GM23338 (cell line): ENCODE data around the gene ABHD17B. TPM values are rescaled to one million over a fixed set of nuclear protein-coding genes. Genes with fewer than 3 reads are reported as not detected.

Experiments used
- ATAC-seq: fragments of 200-7000 bp; cut with Tn5 transposase; 3 replicates; pipeline ENCODE4 v1.9.1; 2020
- DNase-seq: peaks from one replicate; pipeline ENCODE4 v3.0.0-alpha.2; 2015; ENCODE audit warnings: low spot score
- H2AFZ ChIP-seq: fragments of 200-600 bp; sonication (generic); 2 replicates; pipeline ENCODE4 v1.8.0; 2016; ENCODE audit warnings: antibody characterized with exemption, mild to moderate bottlenecking, moderate library complexity
- H3F3A ChIP-seq: fragments of 200-600 bp; sonication (generic); replicated peaks from 2 replicates; pipeline ENCODE4 v1.8.0; 2017; ENCODE audit warnings: antibody characterized with exemption, mixed run types, low read depth
- H3K27ac ChIP-seq: fragments of 200-600 bp; sonication (generic); 2 replicates; pipeline ENCODE4 v1.6.1; 2016; ENCODE audit warnings: low read depth
- H3K27me3 ChIP-seq: fragments of 200-600 bp; sonication (generic); 2 replicates; pipeline ENCODE4 v1.8.0; 2016; ENCODE audit warnings: mild to moderate bottlenecking, mixed run types, moderate library complexity; ENCODE audit not compliant: insufficient read depth
- H3K36me3 ChIP-seq: fragments of 200-600 bp; sonication (generic); 2 replicates; pipeline ENCODE4 v1.8.0; 2016; ENCODE audit warnings: mild to moderate bottlenecking; ENCODE audit not compliant: insufficient read depth
- H3K4me1 ChIP-seq: fragments of 200-600 bp; sonication (generic); 2 replicates; pipeline ENCODE4 v1.8.0; 2016; ENCODE audit warnings: mild to moderate bottlenecking, moderate library complexity; ENCODE audit not compliant: insufficient read depth
- H3K4me2 ChIP-seq: fragments of 200-600 bp; sonication (generic); 2 replicates; pipeline ENCODE4 v1.7.1; 2017; ENCODE audit warnings: mixed run types
- H3K4me3 ChIP-seq: fragments of 200-600 bp; sonication (generic); 2 replicates; pipeline ENCODE4 v1.6.1; 2016; ENCODE audit warnings: mixed run types
- H3K79me2 ChIP-seq: fragments of 200-600 bp; sonication (generic); replicated peaks from 2 replicates; pipeline ENCODE4 v1.8.0; 2017; ENCODE audit warnings: mild to moderate bottlenecking; ENCODE audit not compliant: insufficient read depth
- H3K9me2 ChIP-seq: fragments of 200-600 bp; sonication (generic); 2 replicates; pipeline ENCODE4 v1.8.0; 2017; ENCODE audit not compliant: insufficient read depth
- H4K20me1 ChIP-seq: fragments of 200-600 bp; sonication (generic); replicated peaks from 2 replicates; pipeline ENCODE4 v1.8.0; 2017; ENCODE audit warnings: mild to moderate bottlenecking; ENCODE audit not compliant: insufficient read depth
- H3K27ac Mint-ChIP-seq: 2 replicates; pipeline ENCODE4 v1.8.0; 2020; ENCODE audit warnings: inconsistent platforms, mild to moderate bottlenecking, moderate library complexity, mixed read lengths
- H3K27me3 Mint-ChIP-seq: 3 replicates; pipeline ENCODE4 v1.8.0; 2022; ENCODE audit warnings: low read depth, mild to moderate bottlenecking, moderate library complexity, mixed read lengths, inconsistent platforms; ENCODE audit not compliant: insufficient read depth, poor library complexity
- H3K36me3 Mint-ChIP-seq: 3 replicates; pipeline ENCODE4 v1.8.0; 2021; ENCODE audit warnings: low read depth, mild to moderate bottlenecking, inconsistent platforms, moderate library complexity, mixed read lengths
- H3K4me1 Mint-ChIP-seq: 3 replicates; pipeline ENCODE4 v1.8.0; 2020; ENCODE audit warnings: mild to moderate bottlenecking, inconsistent platforms, mixed read lengths
- H3K4me3 Mint-ChIP-seq: 3 replicates; pipeline ENCODE4 v1.8.0; 2021; ENCODE audit warnings: moderate library complexity, mild to moderate bottlenecking, inconsistent platforms, mixed read lengths
- H3K9me3 Mint-ChIP-seq: 3 replicates; pipeline ENCODE4 v1.8.0; 2020; ENCODE audit warnings: moderate library complexity, mild to moderate bottlenecking, inconsistent platforms, mixed read lengths
- CREB1 ChIP-seq: fragments of 250-450 bp; sonication (Bioruptor Pico); IDR thresholded peaks from 2 replicates; pipeline ENCODE4 v1.5.0; 2020; ENCODE audit warnings: low read depth, mild to moderate bottlenecking, moderate library complexity
- EZH2 ChIP-seq: fragments of 200-600 bp; sonication (generic); IDR thresholded peaks from one replicate; pipeline ENCODE4 v1.8.0; 2017; ENCODE audit warnings: antibody characterized with exemption, mild to moderate bottlenecking, low read depth; ENCODE audit not compliant: unreplicated experiment
- JUNB ChIP-seq: IDR thresholded peaks from one replicate; pipeline ENCODE4 v1.6.1; 2016; ENCODE audit warnings: antibody characterized with exemption; ENCODE audit not compliant: unreplicated experiment
- NANOG ChIP-seq: IDR thresholded peaks from 2 replicates; pipeline ENCODE4 v1.6.1; 2016; ENCODE audit warnings: antibody characterized with exemption, borderline replicate concordance
- STAT1 ChIP-seq: IDR thresholded peaks from one replicate; pipeline ENCODE4 v1.6.1; 2016; ENCODE audit warnings: antibody characterized with exemption; ENCODE audit not compliant: unreplicated experiment
- ZNF331 ChIP-seq: fragments of 250-450 bp; sonication (Bioruptor Pico); IDR thresholded peaks from 2 replicates; pipeline ENCODE4 v1.5.0; 2020; ENCODE audit warnings: low read depth, mild to moderate bottlenecking, moderate library complexity
- polyA plus RNA-seq: library from polyadenylated mRNA; unstranded; fragments of >200 nt; fragmentation: Nextera tagmentation; extraction: Ambion mirVana; gene quantifications from 2 replicates; pipeline ENCODE4 v1.2.1, GENCODE V29; 2016
- total RNA-seq: library from RNA; depleted of rRNA; stranded (reverse); fragments of >200 nt; shearing (Covaris generic); gene quantifications from 2 replicates; pipeline ENCODE4 v1.2.3, GENCODE V29; 2014
- TF ChIP-seq, protein P1 (sequence below): IDR thresholded peaks from one replicate; pipeline ENCODE4 v1.6.1; 2018; ENCODE audit warnings: antibody characterized with exemption; ENCODE audit not compliant: unreplicated experiment
- TF ChIP-seq, protein P2 (sequence below): IDR thresholded peaks from 2 replicates; pipeline ENCODE4 v1.6.1; 2016; ENCODE audit warnings: antibody characterized with exemption
- TF ChIP-seq, protein P3 (sequence below): fragments of 250-450 bp; sonication (Bioruptor Pico); IDR thresholded peaks from 2 replicates; pipeline ENCODE4 v1.5.0; 2020; ENCODE audit warnings: mild to moderate bottlenecking, moderate library complexity

The ABHD17B gene
- total and polyA plus RNA-seq, 2 experiments from 2014 or later = 32.2 to 112 TPM

DNA sequence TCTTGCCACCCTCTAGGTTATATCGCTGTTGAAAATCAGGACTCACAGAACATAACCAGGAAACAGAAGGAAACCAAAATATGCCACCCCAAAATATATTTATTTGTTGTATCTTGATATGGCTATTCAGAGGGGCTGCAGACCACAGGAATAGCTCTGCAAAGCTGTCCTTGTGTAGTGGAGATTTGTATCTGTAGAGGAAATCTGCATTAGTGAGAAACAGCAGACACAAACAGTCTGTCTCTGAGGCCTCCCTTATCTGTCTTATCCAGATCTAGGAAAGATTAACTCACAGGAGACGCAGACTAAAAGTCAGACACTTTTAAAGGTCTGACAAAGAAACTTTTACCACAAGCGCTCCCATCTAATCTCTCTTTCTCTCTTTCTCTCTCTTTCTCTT lies 88.5 kb downstream of the ABHD17B start:
- 0 out of 2 replicates have a peak overlapping the region, but pooled peaks have one; percentile 50 for H3K27ac ChIP-seq
- H3F3A ChIP-seq = no peaks in the 10 kb centered on the region
- H2AFZ ChIP-seq = peak overlapping the region; percentile 80; the same call in 1 of the 2 replicates
- Mint-ChIP-seq H3K9me3 (peaks cover 5% of the 10 kb centered on the region; the same call in 1 of the 3 replicates), H3K36me3 (no peaks in the 10 kb centered on the region), H3K4me1 (peaks cover 21% of the 10 kb centered on the region), H3K4me3 (no peak overlapping the region), H3K27ac (0 out of 2 replicates have a peak overlapping the region, but pooled peaks have one; percentile 14), H3K27me3 (no peaks in the 10 kb centered on the region)
- no peaks in the 10 kb centered on the region for H3K36me3 ChIP-seq
- H3K4me2 ChIP-seq = no peak overlapping the region
- no peak overlapping the region for H3K4me3 ChIP-seq
- ATAC-seq (no peak), DNase-seq (no peak)
- no peaks in the 10 kb centered on the region for H3K79me2 ChIP-seq
- H3K27me3 ChIP-seq = no peaks in the 10 kb centered on the region
- no peaks in the 10 kb centered on the region for H3K9me2 ChIP-seq
- TF ChIP-seq, protein P1, sequence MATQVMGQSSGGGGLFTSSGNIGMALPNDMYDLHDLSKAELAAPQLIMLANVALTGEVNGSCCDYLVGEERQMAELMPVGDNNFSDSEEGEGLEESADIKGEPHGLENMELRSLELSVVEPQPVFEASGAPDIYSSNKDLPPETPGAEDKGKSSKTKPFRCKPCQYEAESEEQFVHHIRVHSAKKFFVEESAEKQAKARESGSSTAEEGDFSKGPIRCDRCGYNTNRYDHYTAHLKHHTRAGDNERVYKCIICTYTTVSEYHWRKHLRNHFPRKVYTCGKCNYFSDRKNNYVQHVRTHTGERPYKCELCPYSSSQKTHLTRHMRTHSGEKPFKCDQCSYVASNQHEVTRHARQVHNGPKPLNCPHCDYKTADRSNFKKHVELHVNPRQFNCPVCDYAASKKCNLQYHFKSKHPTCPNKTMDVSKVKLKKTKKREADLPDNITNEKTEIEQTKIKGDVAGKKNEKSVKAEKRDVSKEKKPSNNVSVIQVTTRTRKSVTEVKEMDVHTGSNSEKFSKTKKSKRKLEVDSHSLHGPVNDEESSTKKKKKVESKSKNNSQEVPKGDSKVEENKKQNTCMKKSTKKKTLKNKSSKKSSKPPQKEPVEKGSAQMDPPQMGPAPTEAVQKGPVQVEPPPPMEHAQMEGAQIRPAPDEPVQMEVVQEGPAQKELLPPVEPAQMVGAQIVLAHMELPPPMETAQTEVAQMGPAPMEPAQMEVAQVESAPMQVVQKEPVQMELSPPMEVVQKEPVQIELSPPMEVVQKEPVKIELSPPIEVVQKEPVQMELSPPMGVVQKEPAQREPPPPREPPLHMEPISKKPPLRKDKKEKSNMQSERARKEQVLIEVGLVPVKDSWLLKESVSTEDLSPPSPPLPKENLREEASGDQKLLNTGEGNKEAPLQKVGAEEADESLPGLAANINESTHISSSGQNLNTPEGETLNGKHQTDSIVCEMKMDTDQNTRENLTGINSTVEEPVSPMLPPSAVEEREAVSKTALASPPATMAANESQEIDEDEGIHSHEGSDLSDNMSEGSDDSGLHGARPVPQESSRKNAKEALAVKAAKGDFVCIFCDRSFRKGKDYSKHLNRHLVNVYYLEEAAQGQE = no peak
- TF ChIP-seq ZNF331 (CRISPR knock-in tag) (no peak), STAT1 (no peak), JUNB (no peak), NANOG (no peak), CREB1 (CRISPR knock-in tag) (no peak), EZH2 (no peak)
- TF ChIP-seq, protein P2, sequence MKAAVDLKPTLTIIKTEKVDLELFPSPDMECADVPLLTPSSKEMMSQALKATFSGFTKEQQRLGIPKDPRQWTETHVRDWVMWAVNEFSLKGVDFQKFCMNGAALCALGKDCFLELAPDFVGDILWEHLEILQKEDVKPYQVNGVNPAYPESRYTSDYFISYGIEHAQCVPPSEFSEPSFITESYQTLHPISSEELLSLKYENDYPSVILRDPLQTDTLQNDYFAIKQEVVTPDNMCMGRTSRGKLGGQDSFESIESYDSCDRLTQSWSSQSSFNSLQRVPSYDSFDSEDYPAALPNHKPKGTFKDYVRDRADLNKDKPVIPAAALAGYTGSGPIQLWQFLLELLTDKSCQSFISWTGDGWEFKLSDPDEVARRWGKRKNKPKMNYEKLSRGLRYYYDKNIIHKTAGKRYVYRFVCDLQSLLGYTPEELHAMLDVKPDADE = no peak
- TF ChIP-seq, protein P3, sequence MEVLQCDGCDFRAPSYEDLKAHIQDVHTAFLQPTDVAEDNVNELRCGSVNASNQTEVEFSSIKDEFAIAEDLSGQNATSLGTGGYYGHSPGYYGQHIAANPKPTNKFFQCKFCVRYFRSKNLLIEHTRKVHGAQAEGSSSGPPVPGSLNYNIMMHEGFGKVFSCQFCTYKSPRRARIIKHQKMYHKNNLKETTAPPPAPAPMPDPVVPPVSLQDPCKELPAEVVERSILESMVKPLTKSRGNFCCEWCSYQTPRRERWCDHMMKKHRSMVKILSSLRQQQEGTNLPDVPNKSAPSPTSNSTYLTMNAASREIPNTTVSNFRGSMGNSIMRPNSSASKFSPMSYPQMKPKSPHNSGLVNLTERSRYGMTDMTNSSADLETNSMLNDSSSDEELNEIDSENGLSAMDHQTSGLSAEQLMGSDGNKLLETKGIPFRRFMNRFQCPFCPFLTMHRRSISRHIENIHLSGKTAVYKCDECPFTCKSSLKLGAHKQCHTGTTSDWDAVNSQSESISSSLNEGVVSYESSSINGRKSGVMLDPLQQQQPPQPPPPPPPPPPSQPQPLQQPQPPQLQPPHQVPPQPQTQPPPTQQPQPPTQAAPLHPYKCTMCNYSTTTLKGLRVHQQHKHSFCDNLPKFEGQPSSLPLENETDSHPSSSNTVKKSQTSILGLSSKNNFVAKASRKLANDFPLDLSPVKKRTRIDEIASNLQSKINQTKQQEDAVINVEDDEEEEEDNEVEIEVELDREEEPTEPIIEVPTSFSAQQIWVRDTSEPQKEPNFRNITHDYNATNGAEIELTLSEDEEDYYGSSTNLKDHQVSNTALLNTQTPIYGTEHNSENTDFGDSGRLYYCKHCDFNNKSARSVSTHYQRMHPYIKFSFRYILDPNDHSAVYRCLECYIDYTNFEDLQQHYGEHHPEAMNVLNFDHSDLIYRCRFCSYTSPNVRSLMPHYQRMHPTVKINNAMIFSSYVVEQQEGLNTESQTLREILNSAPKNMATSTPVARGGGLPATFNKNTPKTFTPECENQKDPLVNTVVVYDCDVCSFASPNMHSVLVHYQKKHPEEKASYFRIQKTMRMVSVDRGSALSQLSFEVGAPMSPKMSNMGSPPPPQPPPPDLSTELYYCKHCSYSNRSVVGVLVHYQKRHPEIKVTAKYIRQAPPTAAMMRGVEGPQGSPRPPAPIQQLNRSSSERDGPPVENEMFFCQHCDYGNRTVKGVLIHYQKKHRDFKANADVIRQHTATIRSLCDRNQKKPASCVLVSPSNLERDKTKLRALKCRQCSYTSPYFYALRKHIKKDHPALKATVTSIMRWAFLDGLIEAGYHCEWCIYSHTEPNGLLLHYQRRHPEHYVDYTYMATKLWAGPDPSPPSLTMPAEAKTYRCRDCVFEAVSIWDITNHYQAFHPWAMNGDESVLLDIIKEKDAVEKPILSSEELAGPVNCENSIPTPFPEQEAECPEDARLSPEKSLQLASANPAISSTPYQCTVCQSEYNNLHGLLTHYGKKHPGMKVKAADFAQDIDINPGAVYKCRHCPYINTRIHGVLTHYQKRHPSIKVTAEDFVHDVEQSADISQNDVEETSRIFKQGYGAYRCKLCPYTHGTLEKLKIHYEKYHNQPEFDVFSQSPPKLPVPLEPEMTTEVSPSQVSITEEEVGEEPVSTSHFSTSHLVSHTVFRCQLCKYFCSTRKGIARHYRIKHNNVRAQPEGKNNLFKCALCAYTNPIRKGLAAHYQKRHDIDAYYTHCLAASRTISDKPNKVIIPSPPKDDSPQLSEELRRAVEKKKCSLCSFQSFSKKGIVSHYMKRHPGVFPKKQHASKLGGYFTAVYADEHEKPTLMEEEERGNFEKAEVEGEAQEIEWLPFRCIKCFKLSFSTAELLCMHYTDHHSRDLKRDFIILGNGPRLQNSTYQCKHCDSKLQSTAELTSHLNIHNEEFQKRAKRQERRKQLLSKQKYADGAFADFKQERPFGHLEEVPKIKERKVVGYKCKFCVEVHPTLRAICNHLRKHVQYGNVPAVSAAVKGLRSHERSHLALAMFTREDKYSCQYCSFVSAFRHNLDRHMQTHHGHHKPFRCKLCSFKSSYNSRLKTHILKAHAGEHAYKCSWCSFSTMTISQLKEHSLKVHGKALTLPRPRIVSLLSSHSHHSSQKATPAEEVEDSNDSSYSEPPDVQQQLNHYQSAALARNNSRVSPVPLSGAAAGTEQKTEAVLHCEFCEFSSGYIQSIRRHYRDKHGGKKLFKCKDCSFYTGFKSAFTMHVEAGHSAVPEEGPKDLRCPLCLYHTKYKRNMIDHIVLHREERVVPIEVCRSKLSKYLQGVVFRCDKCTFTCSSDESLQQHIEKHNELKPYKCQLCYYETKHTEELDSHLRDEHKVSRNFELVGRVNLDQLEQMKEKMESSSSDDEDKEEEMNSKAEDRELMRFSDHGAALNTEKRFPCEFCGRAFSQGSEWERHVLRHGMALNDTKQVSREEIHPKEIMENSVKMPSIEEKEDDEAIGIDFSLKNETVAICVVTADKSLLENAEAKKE (CRISPR knock-in tag) = no peak
- H3K4me1 ChIP-seq = peaks cover 14% of the 10 kb centered on the region
- H4K20me1 ChIP-seq = no peaks in the 10 kb centered on the region
